ENCODE data around the gene CTDSP2.
A peak's percentile ranks its signal among the peaks of the same experiment; 100 is the strongest.

The CTDSP2 gene

GRCh38 chr12:57877876-57878275 is 31.3 kb upstream of the CTDSP2 start:
- Histone ChIP-seq H3K27me3 (ENCODE audit: low read depth, low read length) (no peaks in the 10 kb centered on the region), H3K27ac (ENCODE audit: low read length) (no peak overlapping the region), H3K36me3 (ENCODE audit: control insufficient read depth in 1 of 2, insufficient read depth in 2 of 2, low read length in 2 of 2) (no peaks in the 10 kb centered on the region)

DNA sequence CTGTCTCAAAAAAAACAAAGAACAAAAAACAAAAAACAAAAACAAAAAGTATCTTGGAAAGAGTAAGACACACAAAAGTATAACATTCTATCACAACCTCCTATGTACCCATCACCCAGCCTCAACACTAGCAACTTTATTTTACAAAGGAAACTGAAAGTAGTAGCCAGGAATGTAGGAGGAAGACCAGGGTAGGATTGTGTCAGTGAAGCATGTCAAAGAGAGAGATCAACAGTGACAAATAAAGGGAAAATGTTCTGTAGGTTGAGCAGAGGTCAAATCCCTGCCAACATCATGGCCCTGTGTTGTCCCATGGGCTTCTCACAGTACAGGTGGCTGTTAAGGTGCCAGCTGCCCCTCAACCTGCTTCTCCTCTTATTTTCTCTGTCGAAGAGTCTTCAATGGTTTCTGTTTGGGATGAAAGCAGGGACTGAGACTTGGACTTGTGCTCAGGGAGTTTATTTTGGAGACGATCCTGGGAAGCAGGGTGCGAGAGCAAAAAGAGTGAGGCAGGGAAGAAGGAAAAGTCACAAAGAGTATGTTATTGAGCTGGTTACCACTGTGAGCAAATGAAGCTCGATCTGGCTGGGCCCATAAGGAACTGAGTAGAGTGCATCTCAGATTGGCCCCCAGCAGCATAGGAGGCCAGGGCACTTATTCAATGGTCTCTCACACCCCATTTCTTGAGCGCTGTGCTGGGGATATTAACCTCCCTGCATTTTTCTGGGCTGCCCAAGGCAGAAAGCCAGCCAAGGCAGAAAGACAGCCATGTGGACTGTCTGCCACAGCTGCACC is 29.4 kb upstream of the CTDSP2 start:
- no peaks in the 10 kb centered on the region for H3K36me3 ChIP-seq (ENCODE audit: control insufficient read depth in 1 of 2, insufficient read depth in 2 of 2, low read length in 2 of 2)
- no peaks in the 10 kb centered on the region for H3K9me3 ChIP-seq (ENCODE audit: control insufficient read depth in 1 of 2, low read length in 2 of 2)
- H3K27me3 ChIP-seq (ENCODE audit: low read depth, low read length), result no peaks in the 10 kb centered on the region
- no peak overlapping the region for H3K4me3 ChIP-seq (ENCODE audit: low read depth in 1 of 2, low read length in 2 of 2)
- no peak overlapping the region for H3K27ac ChIP-seq (ENCODE audit: low read length)
- no peaks in the 10 kb centered on the region for H3K4me1 ChIP-seq (ENCODE audit: control insufficient read depth in 1 of 2, insufficient read depth in 2 of 2, low read length in 2 of 2)

More at GRCh38 chr12:57877876-57878275, 31.3 kb upstream of the CTDSP2 start:
- no peaks in the 10 kb centered on the region for H3K4me1 ChIP-seq (ENCODE audit: control insufficient read depth in 1 of 2, insufficient read depth in 2 of 2, low read length in 2 of 2)
- no peaks in the 10 kb centered on the region for H3K9me3 ChIP-seq (ENCODE audit: control insufficient read depth in 1 of 2, low read length in 2 of 2)
- no peak overlapping the region for H3K4me3 ChIP-seq (ENCODE audit: low read depth in 1 of 2, low read length in 2 of 2)

DNA sequence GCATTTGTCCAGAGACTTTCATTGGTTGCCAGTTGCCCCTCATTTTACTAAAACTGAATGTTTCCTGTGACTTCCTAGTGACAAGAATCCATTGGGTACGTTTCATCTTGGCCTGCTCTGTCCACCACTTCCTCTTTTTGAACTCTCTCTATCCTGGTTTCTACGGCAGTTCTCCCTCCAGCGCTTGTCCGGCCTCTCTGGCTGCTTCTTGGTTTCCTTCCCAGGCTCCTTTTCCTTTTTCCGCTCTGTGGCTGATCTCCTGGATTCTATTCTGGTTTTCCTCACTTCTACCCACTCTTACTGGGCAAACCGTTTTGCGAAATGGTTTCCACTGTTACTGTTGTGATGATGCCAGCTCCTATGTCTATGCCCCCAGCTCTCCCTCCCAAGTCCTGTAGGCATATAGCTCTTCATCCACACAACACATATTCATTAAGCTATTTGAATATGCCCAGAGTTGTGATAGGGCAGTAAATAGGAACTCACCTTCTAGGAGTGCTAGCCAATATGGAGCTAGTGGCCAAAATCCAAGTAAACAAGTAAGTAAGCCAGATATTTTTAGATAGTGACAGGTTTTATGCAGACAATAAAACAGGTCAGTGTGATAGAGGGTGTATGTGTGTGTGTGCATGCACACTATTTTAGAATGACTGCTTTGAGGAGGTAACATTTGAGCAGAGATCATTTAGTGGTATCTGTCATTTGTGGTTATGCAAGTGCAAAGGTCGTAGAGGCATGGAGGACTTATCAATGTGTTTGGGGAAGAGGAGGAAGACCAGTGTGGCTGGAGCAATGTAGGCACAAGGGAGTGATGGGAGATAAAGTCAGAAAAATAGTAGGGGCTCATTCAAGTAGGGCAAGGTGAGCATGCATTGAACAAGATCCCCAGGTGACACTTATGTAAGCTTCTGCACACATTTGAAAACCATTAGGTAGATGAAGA is 27.9 kb upstream of the CTDSP2 start:
- H3K27ac ChIP-seq (ENCODE audit: low read length), result no peak overlapping the region

GRCh38 chr12:57872362-57872761 is 25.8 kb upstream of the CTDSP2 start:
- Histone ChIP-seq H3K4me1 (ENCODE audit: control insufficient read depth in 1 of 2, insufficient read depth in 2 of 2, low read length in 2 of 2) (peaks cover 0 to 22% of the 10 kb centered on the region in 2 donors), H3K36me3 (ENCODE audit: control insufficient read depth in 1 of 2, insufficient read depth in 2 of 2, low read length in 2 of 2) (no peaks in the 10 kb centered on the region), H3K4me3 (ENCODE audit: low read depth in 1 of 2, low read length in 2 of 2) (no peak overlapping the region), H3K27ac (ENCODE audit: low read length) (no peak overlapping the region), H3K27me3 (ENCODE audit: low read depth, low read length) (no peaks in the 10 kb centered on the region), H3K9me3 (ENCODE audit: control insufficient read depth in 1 of 2, low read length in 2 of 2) (no peaks in the 10 kb centered on the region)

More for the DNA sequence above, 27.9 kb upstream of the CTDSP2 start:
- H3K9me3 ChIP-seq (ENCODE audit: control insufficient read depth in 1 of 2, low read length in 2 of 2), result no peaks in the 10 kb centered on the region
- H3K36me3 ChIP-seq (ENCODE audit: control insufficient read depth in 1 of 2, insufficient read depth in 2 of 2, low read length in 2 of 2), result no peaks in the 10 kb centered on the region
- no peak overlapping the region for H3K4me3 ChIP-seq (ENCODE audit: low read depth in 1 of 2, low read length in 2 of 2)
- H3K27me3 ChIP-seq (ENCODE audit: low read depth, low read length), result no peaks in the 10 kb centered on the region
- H3K4me1 ChIP-seq (ENCODE audit: control insufficient read depth in 1 of 2, insufficient read depth in 2 of 2, low read length in 2 of 2), result peaks cover 0 to 8% of the 10 kb centered on the region in 2 donors

- Histone ChIP-seq H3K27me3 (ENCODE audit: low read depth, low read length) (no peaks in the 10 kb centered on the region), H3K4me3 (ENCODE audit: low read depth in 1 of 2, low read length in 2 of 2) (no peak overlapping the region), H3K9me3 (ENCODE audit: control insufficient read depth in 1 of 2, low read length in 2 of 2) (no peaks in the 10 kb centered on the region), H3K27ac (ENCODE audit: low read length) (peak overlapping the region; percentile 78), H3K36me3 (ENCODE audit: control insufficient read depth in 1 of 2, insufficient read depth in 2 of 2, low read length in 2 of 2) (no peaks in the 10 kb centered on the region), H3K4me1 (ENCODE audit: control insufficient read depth in 1 of 2, insufficient read depth in 2 of 2, low read length in 2 of 2) (peaks cover 0 to 22% of the 10 kb centered on the region in 2 donors)
Measured at GRCh38 chr12:57869927-57870318, 23.4 kb upstream of the CTDSP2 start.

DNA sequence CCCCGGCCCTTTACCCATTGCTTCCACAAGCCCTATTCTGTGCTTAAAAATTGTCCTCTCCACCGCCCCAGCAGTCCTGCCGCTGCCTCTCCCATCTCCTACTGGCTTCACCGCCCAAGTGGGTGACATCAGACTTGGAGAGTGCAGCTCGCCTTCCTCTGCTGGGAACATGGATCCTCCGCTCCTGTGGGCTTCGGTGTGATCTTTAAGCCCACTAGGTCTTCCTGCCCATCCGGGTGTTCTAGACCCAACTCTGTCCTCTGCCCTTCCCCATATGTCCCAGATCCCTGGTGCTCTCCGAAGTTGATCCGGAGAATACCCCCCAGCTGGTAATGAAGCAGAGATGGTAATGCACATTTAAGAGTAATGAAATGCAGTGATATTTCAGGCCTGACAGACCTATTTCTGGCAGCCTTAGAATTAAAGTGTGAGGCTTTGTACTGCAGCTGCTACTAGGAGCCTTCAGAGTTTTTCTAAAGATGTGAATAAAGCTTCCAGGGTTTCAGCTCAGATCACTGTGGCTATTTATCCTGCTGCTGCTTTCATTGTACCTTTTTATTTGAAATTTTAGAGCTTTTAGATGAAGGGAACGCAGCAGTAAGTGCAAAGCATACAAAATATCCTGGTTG is 22.9 kb upstream of the CTDSP2 start:
- Histone ChIP-seq H3K4me1 (ENCODE audit: control insufficient read depth in 1 of 2, insufficient read depth in 2 of 2, low read length in 2 of 2) (peaks cover 2 to 25% of the 10 kb centered on the region in 2 donors), H3K27me3 (ENCODE audit: low read depth, low read length) (no peaks in the 10 kb centered on the region), H3K36me3 (ENCODE audit: control insufficient read depth in 1 of 2, insufficient read depth in 2 of 2, low read length in 2 of 2) (no peaks in the 10 kb centered on the region), H3K9me3 (ENCODE audit: control insufficient read depth in 1 of 2, low read length in 2 of 2) (no peaks in the 10 kb centered on the region), H3K27ac (ENCODE audit: low read length) (peak overlapping the region; percentile 78), H3K4me3 (ENCODE audit: low read depth in 1 of 2, low read length in 2 of 2) (peak overlapping the region in 1 of 2 donors; percentile 23)

- peak overlapping the region in 1 of 2 donors; percentile 23 for H3K4me3 ChIP-seq (ENCODE audit: low read depth in 1 of 2, low read length in 2 of 2)
- H3K9me3 ChIP-seq (ENCODE audit: control insufficient read depth in 1 of 2, low read length in 2 of 2), result no peaks in the 10 kb centered on the region
- no peaks in the 10 kb centered on the region for H3K36me3 ChIP-seq (ENCODE audit: control insufficient read depth in 1 of 2, insufficient read depth in 2 of 2, low read length in 2 of 2)
- H3K27ac ChIP-seq (ENCODE audit: low read length), result peak overlapping the region; percentile 78
- peaks cover 4 to 31% of the 10 kb centered on the region in 2 donors for H3K4me1 ChIP-seq (ENCODE audit: control insufficient read depth in 1 of 2, insufficient read depth in 2 of 2, low read length in 2 of 2)
- no peaks in the 10 kb centered on the region for H3K27me3 ChIP-seq (ENCODE audit: low read depth, low read length)
Measured at GRCh38 chr12:57868851-57869268, 22.3 kb upstream of the CTDSP2 start.

DNA sequence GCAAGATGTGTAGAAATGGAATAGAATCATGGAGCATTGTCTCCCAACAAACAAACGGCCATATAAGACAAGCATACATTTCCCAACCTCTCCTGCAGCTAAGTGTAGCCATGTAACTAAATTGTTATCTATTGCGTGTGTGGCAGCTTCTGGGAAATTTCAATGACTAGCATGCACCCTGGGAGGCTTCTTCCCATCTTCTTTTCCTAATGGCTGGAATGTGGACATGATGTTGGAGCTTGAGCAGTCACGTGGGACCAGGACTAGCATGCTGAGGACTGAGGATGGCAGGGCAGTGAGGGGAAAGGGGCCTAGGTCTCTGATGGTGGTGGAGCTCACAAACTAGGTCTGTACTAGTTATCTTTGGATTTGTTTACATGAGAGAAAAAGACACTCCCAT is 21.7 kb upstream of the CTDSP2 start:
- Histone ChIP-seq H3K36me3 (ENCODE audit: control insufficient read depth in 1 of 2, insufficient read depth in 2 of 2, low read length in 2 of 2) (no peaks in the 10 kb centered on the region), H3K4me3 (ENCODE audit: low read depth in 1 of 2, low read length in 2 of 2) (peak overlapping the region in 1 of 2 donors; percentile 23), H3K4me1 (ENCODE audit: control insufficient read depth in 1 of 2, insufficient read depth in 2 of 2, low read length in 2 of 2) (peaks cover 4 to 32% of the 10 kb centered on the region in 2 donors), H3K27me3 (ENCODE audit: low read depth, low read length) (no peaks in the 10 kb centered on the region), H3K27ac (ENCODE audit: low read length) (peak overlapping the region; percentile 78), H3K9me3 (ENCODE audit: control insufficient read depth in 1 of 2, low read length in 2 of 2) (no peaks in the 10 kb centered on the region)

DNA sequence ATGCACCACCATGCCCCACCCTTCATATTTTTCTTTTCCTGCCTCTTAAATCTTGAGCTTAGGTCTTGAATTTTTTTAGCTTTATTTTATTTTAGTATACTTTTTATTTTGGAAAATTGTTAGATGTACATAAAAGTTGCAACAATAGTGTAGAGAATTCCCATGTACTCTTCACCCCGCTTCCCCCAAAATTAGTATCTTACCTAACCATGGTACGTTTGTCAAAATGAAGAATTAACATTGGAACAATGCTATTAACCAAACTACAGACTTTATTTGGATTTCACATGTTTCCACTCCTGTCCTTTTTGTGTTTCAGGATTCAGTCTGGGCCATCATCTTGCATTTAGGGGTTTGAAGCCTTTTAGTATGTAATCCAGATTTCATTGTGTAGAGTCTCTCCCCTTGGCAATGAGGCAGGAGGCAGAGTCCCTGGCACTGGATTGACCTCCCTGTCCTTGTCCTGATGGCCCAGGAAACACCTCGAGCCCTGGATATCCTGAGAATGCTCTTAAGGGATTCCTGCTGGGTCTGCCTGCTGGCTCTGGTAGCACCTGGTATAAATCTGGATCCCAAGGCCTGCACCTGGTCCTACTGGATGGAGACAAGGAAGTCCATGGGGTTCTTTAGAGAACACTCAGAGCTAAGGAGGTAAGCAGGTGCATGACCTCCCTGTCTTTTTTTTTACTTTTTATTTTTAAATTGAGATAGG is 19.9 kb upstream of the CTDSP2 start:
- no peaks in the 10 kb centered on the region for H3K9me3 ChIP-seq (ENCODE audit: control insufficient read depth in 1 of 2, low read length in 2 of 2)
- no peaks in the 10 kb centered on the region for H3K36me3 ChIP-seq (ENCODE audit: control insufficient read depth in 1 of 2, insufficient read depth in 2 of 2, low read length in 2 of 2)
- H3K27me3 ChIP-seq (ENCODE audit: low read depth, low read length), result no peaks in the 10 kb centered on the region
- no peak overlapping the region for H3K4me3 ChIP-seq (ENCODE audit: low read depth in 1 of 2, low read length in 2 of 2)
- no peak overlapping the region for H3K27ac ChIP-seq (ENCODE audit: low read length)
- peaks cover 4 to 32% of the 10 kb centered on the region in 2 donors for H3K4me1 ChIP-seq (ENCODE audit: control insufficient read depth in 1 of 2, insufficient read depth in 2 of 2, low read length in 2 of 2)

DNA sequence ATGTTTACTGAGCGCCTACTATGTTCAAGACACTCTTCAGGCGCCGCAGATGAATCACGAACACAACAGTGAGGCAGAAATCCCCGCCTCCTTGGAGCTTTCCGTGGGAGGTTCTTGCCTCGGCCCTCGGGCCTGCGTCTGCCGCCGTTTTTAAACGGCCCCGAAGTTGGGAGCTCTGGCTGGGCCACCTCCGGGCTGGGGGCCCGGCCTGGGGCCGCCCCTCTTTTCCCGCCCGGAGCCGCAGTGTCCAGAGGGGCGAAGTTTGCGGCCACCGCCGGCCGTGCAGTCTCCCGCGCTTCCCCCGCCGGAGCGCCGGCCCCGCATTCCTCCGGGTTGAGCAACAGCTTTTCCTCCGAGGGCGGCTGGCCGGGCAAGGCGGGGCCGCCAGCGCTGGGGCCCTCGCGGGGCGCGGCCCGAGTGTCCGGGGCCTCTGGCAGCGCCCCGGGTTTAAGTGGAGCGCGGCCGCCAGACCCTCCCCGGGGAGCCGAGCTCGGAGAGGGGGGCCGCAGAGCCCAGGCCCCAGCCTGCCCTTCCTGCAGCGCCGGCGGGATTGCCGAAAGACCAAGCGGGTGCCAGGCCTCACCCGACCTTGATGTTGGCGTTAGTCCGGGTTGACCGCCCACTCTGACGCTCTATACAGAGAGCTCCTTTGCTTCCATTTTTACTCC is 18.7 kb upstream of the CTDSP2 start:
- Histone ChIP-seq H3K27ac (ENCODE audit: low read length) (peak overlapping the region; percentile 96), H3K36me3 (ENCODE audit: control insufficient read depth in 1 of 2, insufficient read depth in 2 of 2, low read length in 2 of 2) (no peaks in the 10 kb centered on the region), H3K27me3 (ENCODE audit: low read depth, low read length) (no peaks in the 10 kb centered on the region), H3K4me3 (ENCODE audit: low read depth in 1 of 2, low read length in 2 of 2) (peak overlapping the region; percentile 56 to 60), H3K4me1 (ENCODE audit: control insufficient read depth in 1 of 2, insufficient read depth in 2 of 2, low read length in 2 of 2) (peaks cover 4 to 32% of the 10 kb centered on the region in 2 donors), H3K9me3 (ENCODE audit: control insufficient read depth in 1 of 2, low read length in 2 of 2) (no peaks in the 10 kb centered on the region)

Measured in muscle layer of duodenum (tissue), 2 donors.